HG02678 (cell line): Measurements from ENCODE around the gene MRPL27.
"Not testable (repeated sequence)": the region's sequence is repeated elsewhere in the genome, so short reads cannot be mapped to it uniquely, and the experiment has no call there.

Experiments used
- ATAC-seq: cut with Tn5 transposase; IDR thresholded peaks from one replicate; pipeline ENCODE4 v1.9.1; 2021; ENCODE audit warnings: mild to moderate bottlenecking, moderate library complexity; ENCODE audit not compliant: unreplicated experiment

The MRPL27 gene

DNA sequence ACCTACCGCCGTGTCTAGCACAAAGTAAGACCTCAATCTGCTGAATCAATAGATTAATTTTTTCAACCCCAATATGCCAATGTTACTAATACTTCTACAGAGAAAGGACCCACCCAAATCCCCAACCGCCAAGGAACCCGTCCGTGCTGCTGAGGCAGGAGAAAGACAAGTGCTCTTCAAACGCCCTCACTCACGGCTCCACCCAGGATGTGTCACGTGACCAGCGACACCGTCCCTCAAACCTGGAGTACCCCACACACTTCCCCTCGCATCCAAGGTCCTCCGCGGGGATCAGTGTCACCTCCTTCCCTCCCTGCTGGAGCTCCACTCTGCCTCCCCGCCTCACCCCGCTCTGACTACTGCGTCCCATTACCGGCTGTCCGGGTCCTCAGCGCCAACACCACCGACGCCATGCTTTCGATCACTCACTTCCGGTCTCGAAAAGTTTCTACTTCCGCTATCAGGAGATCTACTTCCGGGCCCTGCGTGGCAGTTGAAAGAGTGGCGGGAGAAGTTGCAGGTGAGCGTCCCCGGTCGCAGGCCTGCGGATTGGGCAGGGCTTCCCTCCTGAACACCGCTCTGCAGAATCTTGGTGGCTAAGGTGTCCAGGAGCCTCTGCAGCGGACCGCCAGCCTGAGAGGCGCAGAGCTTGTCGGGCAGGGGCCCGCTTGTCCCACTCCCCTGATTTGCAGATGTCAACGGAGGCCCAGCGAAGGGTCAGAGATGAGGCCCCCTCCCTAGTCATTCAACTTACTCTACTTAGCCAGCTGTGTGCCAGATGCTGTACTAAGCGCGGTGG, at the start of gene MRPL27, which contains the start of gene EME1:
Gene MRPL27 (minus strand): TSS at position 427 of the 799 bp plus-strand sequence. CDS start 14 bp downstream, at position 413.
Gene EME1 (plus strand): TSS at position 472 of the 799 bp plus-strand sequence. CDS start 1,980 bp downstream, outside the sequence.
- ATAC-seq: peak; percentile 90

GRCh38 chr17:50422738-50423137, 49.8 kb upstream of the MRPL27 start:
- ATAC-seq: no peak

DNA sequence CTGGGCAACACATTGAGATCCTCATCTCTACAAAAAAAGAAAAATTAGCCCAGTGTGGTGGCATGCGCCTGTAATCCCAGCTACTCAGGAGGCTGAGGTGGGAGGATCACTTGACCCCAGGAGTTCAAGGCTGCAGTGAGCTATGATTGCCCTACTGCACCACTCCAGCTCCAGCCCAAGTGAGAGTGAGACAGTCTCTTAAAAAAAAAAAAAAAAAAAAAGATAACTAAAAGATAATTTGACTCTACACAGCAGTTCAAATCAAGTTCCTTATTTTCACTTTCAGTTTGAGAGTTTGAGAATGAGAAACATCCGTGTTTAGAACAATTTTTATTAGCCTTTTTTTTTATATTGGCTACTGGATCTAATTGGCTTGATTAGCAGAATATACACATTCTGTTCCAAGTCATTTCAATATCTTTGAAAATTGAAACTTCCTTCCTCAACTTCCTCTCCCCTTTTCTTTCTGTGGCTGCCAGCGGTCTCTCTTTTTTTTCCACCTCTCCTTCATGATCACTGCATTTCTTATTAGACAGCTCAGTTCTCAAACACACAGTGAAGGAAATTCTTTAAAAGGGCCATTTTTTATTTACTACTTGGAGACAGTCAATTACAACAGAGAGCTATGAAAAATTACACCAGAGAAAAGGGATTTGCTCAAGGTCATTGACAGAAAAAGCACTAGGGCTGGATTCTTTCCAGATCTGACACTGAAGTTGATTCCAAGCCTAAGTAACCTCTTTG, 48.5 kb upstream of the MRPL27 start:
- ATAC-seq: no peak

DNA sequence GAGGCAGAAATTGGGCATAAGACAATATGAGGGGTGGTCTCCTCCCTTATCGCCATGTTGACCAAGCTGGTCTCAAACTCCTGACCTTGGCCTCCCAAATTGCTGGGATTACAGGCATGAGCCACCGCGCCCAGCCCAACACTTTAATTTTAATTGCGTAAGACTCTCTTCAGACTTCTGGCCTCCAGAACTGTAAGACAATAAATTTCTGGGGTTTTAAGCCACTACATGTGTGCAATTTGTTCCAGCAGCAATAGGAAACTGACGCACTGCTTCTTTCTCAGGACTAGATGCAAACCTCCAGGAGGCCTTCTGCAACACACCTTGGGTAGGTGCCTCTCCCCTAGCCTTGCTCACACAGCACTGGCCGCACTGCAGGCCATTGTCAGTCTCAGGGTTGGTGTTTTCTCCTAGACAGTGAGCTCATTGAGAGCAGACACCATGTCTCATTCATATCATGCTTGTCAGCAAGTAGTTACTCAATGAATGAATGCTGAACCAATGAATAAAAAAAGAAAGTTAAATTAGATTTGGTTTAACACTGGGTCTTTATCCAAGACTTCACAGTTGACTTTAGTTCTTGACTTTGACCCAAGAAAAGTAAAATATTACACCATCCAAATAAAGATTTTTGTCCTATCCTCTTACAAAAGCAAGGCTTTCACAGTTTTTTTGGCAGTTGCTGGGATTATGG, 47.6 kb upstream of the MRPL27 start:
- no peak for ATAC-seq

DNA sequence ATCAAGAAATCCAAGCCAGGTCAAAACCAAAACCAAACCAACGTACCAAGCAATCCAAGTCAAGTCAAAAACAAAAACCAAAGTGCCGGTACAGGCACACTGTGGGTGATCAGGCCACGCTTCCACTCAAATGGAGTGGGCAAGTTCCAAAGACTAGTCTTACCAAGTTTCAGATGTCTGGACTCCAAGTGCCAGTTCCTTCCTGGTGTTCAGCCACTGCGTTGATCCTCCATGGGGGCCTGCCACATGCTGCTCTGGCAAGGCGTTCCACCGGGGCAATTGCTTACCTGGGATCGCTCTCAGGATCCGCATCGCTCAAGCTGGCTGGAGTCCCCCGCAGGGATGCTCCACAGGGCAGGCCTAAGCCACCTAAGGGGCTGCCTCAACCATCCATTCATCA, 46.6 kb upstream of the MRPL27 start:
- ATAC-seq: not testable (repeated sequence)

DNA sequence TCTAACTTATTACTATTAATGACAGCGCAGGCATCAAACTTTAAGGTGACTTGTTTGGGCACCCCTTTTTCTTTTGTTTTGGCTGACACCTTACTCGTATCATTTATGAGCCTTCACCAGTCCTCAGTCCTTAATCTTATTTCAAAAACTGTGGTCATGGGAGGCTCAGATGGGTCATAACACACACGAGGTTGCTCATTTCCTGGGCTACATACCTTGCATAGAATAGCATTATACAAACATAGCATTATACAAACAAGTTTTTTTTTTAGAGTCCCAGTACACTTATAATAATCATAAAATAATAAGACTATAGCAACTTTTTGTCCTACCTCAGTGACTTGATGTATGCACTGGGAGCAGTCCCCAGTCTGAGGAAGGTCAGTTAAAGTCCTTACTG, 41.8 kb upstream of the MRPL27 start:
- ATAC-seq: no peak

GRCh38 chr17:50412188-50412732, 39.3 kb upstream of the MRPL27 start:
- ATAC-seq: no peak

- ATAC-seq: no peak
Observed at GRCh38 chr17:50407921-50408320, 34.9 kb upstream of the MRPL27 start.

- no peak for ATAC-seq
Observed at GRCh38 chr17:50406578-50406977, 33.6 kb upstream of the MRPL27 start.

GRCh38 chr17:50405351-50405750, 32.4 kb upstream of the MRPL27 start:
- not testable (repeated sequence) for ATAC-seq

- not testable (repeated sequence) for ATAC-seq
Observed at GRCh38 chr17:50399591-50399990, 26.6 kb upstream of the MRPL27 start.

DNA sequence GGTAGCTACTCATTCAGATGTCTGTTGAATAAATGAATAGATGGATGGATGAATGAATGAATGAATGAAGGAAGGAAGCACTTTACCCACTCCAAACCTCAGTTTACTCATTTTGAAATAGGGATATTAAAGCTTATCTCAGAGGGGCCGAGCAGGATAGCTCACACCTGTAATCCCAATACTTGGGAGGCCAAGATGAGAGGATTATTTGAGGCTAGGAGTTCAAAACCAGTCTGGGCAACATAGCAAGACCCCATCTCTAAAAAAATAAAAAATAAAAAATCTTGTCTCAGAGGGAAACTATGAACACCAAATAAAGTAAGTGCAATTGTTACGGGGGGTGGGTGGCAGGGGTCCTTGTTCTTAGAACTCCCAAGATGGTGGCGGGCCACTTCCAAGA, 25.7 kb upstream of the MRPL27 start:
- ATAC-seq: not testable (repeated sequence)

DNA sequence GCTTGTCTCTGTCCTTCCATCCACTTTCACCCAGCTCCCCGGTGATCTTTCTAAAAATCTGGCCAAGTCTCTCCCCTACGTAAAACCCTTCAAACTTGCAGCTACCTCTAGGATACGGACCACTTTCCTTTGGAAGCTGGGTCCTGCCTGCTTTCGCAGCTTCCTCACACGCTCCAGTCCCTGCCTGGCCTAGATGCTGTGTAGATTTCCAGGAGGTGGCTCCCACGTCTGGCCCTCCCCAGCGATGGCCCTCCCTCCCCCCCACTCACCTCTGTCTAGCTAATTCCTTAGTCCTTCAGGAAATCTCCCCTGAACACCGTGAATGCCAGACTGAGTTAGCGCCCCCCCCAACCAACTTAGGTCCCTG, 24.9 kb upstream of the MRPL27 start:
- ATAC-seq: no peak

DNA sequence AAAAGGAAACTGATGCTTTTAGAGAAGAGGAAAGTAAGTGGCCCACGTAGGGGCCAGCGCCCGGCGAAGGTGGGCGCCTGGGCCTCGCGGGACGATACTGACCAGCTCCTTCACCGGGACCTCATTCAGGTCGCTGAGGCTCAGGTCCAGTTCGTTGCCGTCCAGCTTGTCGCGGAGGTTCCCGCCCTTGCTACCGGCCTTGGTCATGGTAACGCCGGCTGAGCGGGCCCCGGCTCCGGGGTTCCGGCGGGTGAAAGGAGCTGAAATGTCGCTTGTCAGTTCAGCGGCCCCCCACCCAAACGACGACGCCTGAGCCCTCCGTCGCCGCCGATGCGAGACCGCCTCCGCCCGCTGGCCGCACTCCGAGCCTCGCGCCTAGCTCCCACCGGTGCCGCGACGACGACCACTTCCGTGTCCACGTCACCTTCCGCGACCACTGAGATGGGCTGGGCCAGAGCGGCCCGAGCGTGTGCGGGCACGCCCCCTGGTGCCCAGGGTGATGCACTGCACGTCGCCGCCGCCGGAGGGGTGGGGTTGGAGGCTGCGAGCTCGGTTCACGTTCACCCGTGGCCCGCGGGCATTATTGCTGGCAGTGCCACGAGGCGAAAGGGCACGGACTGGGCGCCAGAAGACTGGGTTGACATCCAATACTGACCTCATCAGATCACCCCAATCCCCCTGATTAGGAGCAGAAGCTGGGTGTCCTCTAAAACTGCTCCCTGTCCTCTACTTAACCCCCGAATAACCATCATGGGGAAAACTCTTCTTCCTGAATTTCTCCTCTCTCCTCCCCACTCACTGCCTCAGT, 24.3 kb upstream of the MRPL27 start, which contains the start of gene LRRC59:
Gene LRRC59 (minus strand): TSS at position 413 of the 808 bp plus-strand sequence. CDS start 206 bp downstream, at position 207.
- ATAC-seq: peak; percentile 97

DNA sequence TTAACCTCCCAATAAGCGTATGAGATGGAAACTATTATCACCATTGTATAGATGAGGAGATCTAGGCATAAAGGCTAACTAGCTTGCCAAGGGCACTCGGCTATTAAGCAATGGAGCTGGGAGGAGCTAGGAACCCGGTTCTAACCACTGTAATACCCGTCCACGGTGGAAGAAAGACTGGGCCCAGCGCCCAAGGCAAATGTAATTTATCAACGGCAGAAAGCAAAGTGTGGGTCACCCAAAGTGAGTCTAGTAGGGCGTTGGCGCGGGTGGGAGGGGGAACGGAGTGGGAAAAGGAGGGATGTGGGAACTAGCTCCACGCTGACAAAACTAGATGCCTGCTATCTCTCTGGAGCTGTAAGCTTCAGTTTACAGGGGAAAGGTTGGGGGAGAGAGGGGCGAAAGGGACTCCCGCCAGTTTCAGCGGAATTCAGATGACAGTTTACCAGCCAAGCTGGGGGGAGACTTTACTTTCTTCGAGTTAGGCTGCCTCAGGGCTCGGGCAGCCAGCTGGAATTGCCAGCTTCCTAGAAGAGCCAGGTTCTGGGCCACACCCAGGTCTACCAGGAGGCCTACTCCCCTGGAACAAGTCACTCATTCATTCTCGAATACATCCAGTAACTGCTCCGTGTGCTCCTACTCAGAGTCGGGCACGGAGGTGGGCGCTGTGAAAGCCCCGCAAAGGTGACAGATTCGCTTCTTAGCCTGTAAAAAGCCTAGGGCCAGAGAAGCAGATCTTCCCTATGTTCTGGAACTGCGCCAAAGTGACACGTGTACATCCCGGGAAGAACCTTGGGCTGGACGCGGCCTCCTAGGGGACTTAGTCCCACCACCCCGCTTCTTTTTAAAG, 23.5 kb upstream of the MRPL27 start:
- peak; percentile 15 for ATAC-seq

- ATAC-seq: no peak
Observed at GRCh38 chr17:50394711-50395110, 21.7 kb upstream of the MRPL27 start.

GRCh38 chr17:50393700-50394099, 20.7 kb upstream of the MRPL27 start:
- ATAC-seq: no peak

- no peak for ATAC-seq
Observed at GRCh38 chr17:50392621-50393020, 19.6 kb upstream of the MRPL27 start.

DNA sequence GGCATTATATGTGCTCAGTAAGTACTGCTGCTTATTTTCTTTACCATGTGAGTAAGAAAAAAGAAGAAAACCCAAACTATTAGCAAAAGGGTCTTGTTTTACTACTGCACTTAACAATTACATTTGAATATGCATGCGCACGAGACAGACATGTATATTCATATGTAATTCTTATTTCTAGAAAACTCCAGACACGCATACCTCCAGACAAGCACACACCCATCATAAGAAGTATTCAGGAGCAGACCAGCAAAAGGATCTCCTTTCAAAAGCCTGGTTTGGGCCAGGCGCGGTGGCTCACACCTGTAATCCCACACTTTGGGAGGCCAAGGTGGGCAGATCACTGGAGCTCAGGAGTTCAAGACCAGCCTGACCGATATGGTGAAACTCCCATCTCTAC, 16.6 kb upstream of the MRPL27 start:
- no peak for ATAC-seq
